Dermis microvascular lymphatic vessel endothelial cell (primary cell): Measurements from ENCODE around the gene FOXQ1. TPM values are rescaled to one million over a fixed set of nuclear protein-coding genes. Genes with fewer than 3 reads are reported as not detected.
"Not testable (repeated sequence)": the region's sequence is repeated elsewhere in the genome, so short reads cannot be mapped to it uniquely, and the experiment has no call there.

Experiments used
- DNase-seq, 2 donors: peaks; one replicate each; pipeline versions ENCODE4 v3.0.0 to v3.0.0-alpha.2; 2010; ENCODE audit warnings: low read depth in 2 of 2
- total RNA-seq: library from RNA; depleted of rRNA; stranded (reverse); fragments of >200 nt; gene quantifications from 2 replicates; pipeline ENCODE4 v1.2.1, GENCODE V29; 2014

FOXQ1 gene
- total RNA-seq, 1 donor from 2014 or later, result not detected

GRCh38 chr6:1321738-1322137 lies 9.8 kb downstream of the FOXQ1 start:
- DNase-seq, result peak in 1 of 2 donors; percentile 14

- DNase-seq, result no peak
Observed at GRCh38 chr6:1322156-1322555, 10.3 kb downstream of the FOXQ1 start.

- no peak for DNase-seq
Observed at GRCh38 chr6:1322696-1323219, 10.9 kb downstream of the FOXQ1 start.

- DNase-seq, result no peak
Observed at GRCh38 chr6:1324936-1325335, 13.0 kb downstream of the FOXQ1 start.

GRCh38 chr6:1325461-1326309 lies 13.8 kb downstream of the FOXQ1 start:
- DNase-seq, result no peak

GRCh38 chr6:1326535-1327121 lies 14.7 kb downstream of the FOXQ1 start:
- no peak for DNase-seq

GRCh38 chr6:1327630-1328029 lies 15.7 kb downstream of the FOXQ1 start:
- DNase-seq, result no peak

GRCh38 chr6:1328129-1328800 lies 16.4 kb downstream of the FOXQ1 start:
- DNase-seq, result no peak

- no peak for DNase-seq
Observed at GRCh38 chr6:1329708-1330107, 17.8 kb downstream of the FOXQ1 start.

GRCh38 chr6:1334684-1335083 lies 22.8 kb downstream of the FOXQ1 start:
- no peak for DNase-seq

GRCh38 chr6:1335367-1336037 lies 23.6 kb downstream of the FOXQ1 start:
- DNase-seq, result no peak

GRCh38 chr6:1336246-1336843 lies 24.4 kb downstream of the FOXQ1 start:
- DNase-seq, result no peak

GRCh38 chr6:1337791-1338190 lies 25.9 kb downstream of the FOXQ1 start:
- DNase-seq, result no peak

- no peak for DNase-seq
Observed at GRCh38 chr6:1346101-1346500, 34.2 kb downstream of the FOXQ1 start.

- DNase-seq, result no peak
Observed at GRCh38 chr6:1346558-1347091, 34.7 kb downstream of the FOXQ1 start.

- no peak for DNase-seq
Observed at GRCh38 chr6:1347161-1347560, 35.3 kb downstream of the FOXQ1 start.

- DNase-seq, result no peak
Observed at GRCh38 chr6:1348675-1349074, 36.8 kb downstream of the FOXQ1 start.

- no peak for DNase-seq
Observed at GRCh38 chr6:1349655-1350054, 37.8 kb downstream of the FOXQ1 start.

- DNase-seq, result no peak
Observed at GRCh38 chr6:1351381-1352008, 39.6 kb downstream of the FOXQ1 start.

- not testable (repeated sequence) for DNase-seq
Observed at GRCh38 chr6:1355068-1355467, 43.2 kb downstream of the FOXQ1 start.

- not testable (repeated sequence) for DNase-seq
Observed at GRCh38 chr6:1361717-1362116, 49.8 kb downstream of the FOXQ1 start.
